A549 (cell line): ENCODE results near the gene CUX1. TPM values are rescaled to one million over a fixed set of nuclear protein-coding genes. Genes with fewer than 3 reads are reported as not detected.

ENCODE experiments used
- ATAC-seq, 2 experiments: fragments of 200-7000 bp in 1 of 2; fragments of >200 bp in 1 of 2; cut with Nextera tagmentation in 1 of 2; cut with Tn5 transposase in 1 of 2; 3 replicates each; pipeline versions ENCODE4 v1.8.0 to v1.9.1; 2018 to 2020; ENCODE audit warnings: mild to moderate bottlenecking in 1 of 2, moderate library complexity in 1 of 2
- CTCF ChIA-PET: fragments of 300-600 bp; sonication (Branson Sonifier 250); formaldehyde crosslinking; extraction: SDS; loops from one replicate; lab custom pipeline; 2021; ENCODE audit warnings: antibody characterized with exemption, inconsistent platforms; lab: Yijun Ruan, JAX
- POLR2A ChIA-PET: fragments of 350-600 bp; formaldehyde crosslinking; extraction: SDS; loops from one replicate; lab custom pipeline; 2021; ENCODE audit warnings: antibody characterized with exemption, inconsistent platforms; lab: Yijun Ruan, JAX
- DNase-seq, 2 experiments: peaks; one replicate each; pipeline versions ENCODE4 v3.0.0 to v3.0.0-alpha.2; 2011 to 2016; ENCODE audit warnings: low read depth in 1 of 2, low spot score in 1 of 2
- FAIRE-seq: peaks from 2 replicates; lab custom pipeline; 2011; peaks lifted over from hg19 to GRCh38; lab: Jason Lieb, UNC
- H3K27ac ChIP-seq, 2 experiments: fragments of >200 bp; sonication (Bioruptor Twin); formaldehyde crosslinking; 3 replicates each; pipeline ENCODE4 v1.5.1; 2016 to 2017
- H3K4me1 ChIP-seq: fragments of >200 bp; sonication (Bioruptor Twin); formaldehyde crosslinking; 3 replicates; pipeline ENCODE4 v1.6.1; 2016
- H3K4me2 ChIP-seq: fragments of >200 bp; sonication (Bioruptor Twin); formaldehyde crosslinking; 3 replicates; pipeline ENCODE4 v1.6.1; 2016
- H3K4me3 ChIP-seq: fragments of >200 bp; sonication (Bioruptor Twin); formaldehyde crosslinking; 3 replicates; pipeline ENCODE4 v1.5.1; 2016
- H3K9me3 ChIP-seq: fragments of >200 bp; sonication (Bioruptor Twin); formaldehyde crosslinking; 3 replicates; pipeline ENCODE4 v1.6.1; 2016
- CEBPB ChIP-seq, 2 experiments: fragments of >200 bp in 1 of 2; sonication (Bioruptor Twin) in 1 of 2; formaldehyde crosslinking in 1 of 2; IDR thresholded peaks; 2 replicates each; pipeline ENCODE4 v1.6.1; 2012 to 2016
- CHD2 ChIP-seq: fragments of 150-350 bp; IDR thresholded peaks from 2 replicates; pipeline ENCODE4 v1.6.1; 2014; ENCODE audit warnings: low read length; ENCODE audit not compliant: partially characterized antibody
- FOSB ChIP-seq: fragments of 250-450 bp; sonication (Bioruptor Pico); IDR thresholded peaks from 2 replicates; pipeline ENCODE4 v1.5.0; 2020; ENCODE audit warnings: mild to moderate bottlenecking, moderate library complexity
- HES2 ChIP-seq: fragments of >200 bp; sonication (Bioruptor Twin); formaldehyde crosslinking; IDR thresholded peaks from 2 replicates; pipeline ENCODE4 v1.6.1; 2016
- JUN ChIP-seq, 2 experiments: fragments of >200 bp; sonication (Bioruptor Twin); formaldehyde crosslinking; IDR thresholded peaks; 2 replicates in 1 of 2; 3 replicates in 1 of 2; pipeline ENCODE4 v1.6.1; 2016 to 2017
- JUNB ChIP-seq: fragments of >200 bp; sonication (Bioruptor Twin); formaldehyde crosslinking; IDR thresholded peaks from 2 replicates; pipeline ENCODE4 v1.6.1; 2016
- KDM1A ChIP-seq: fragments of 200-600 bp; sonication (generic); IDR thresholded peaks from 2 replicates; pipeline ENCODE4 v1.6.1; 2016; ENCODE audit warnings: low read depth, mild to moderate bottlenecking
- KDM5A ChIP-seq: fragments of 200-600 bp; sonication (generic); IDR thresholded peaks from 2 replicates; pipeline ENCODE4 v1.6.1; 2016; ENCODE audit warnings: antibody characterized with exemption, mild to moderate bottlenecking
- MAFK ChIP-seq: fragments of 450-650 bp; IDR thresholded peaks from 2 replicates; pipeline ENCODE4 v1.6.1; 2014; ENCODE audit not compliant: partially characterized antibody
- MAZ ChIP-seq: fragments of 150-350 bp; IDR thresholded peaks from 2 replicates; pipeline ENCODE4 v1.6.1; 2014; ENCODE audit warnings: antibody characterized with exemption, low read depth, low read length, borderline replicate concordance
- PHF8 ChIP-seq: fragments of 200-600 bp; sonication (generic); IDR thresholded peaks from 2 replicates; pipeline ENCODE4 v1.6.1; 2016; ENCODE audit warnings: low read depth, mild to moderate bottlenecking, antibody characterized with exemption, moderate library complexity, borderline replicate concordance
- RCOR1 ChIP-seq: fragments of 150-350 bp; IDR thresholded peaks from 2 replicates; pipeline ENCODE4 v1.6.1; 2014; ENCODE audit warnings: antibody characterized with exemption, low read length, low read depth
- REST ChIP-seq: fragments of 200-600 bp; sonication (generic); IDR thresholded peaks from 2 replicates; pipeline ENCODE4 v1.6.1; 2016; ENCODE audit warnings: antibody characterized with exemption, mild to moderate bottlenecking, moderate library complexity
- RFX5 ChIP-seq: fragments of 450-650 bp; IDR thresholded peaks from 2 replicates; pipeline ENCODE4 v1.7.1; 2014; ENCODE audit warnings: antibody characterized with exemption, mild to moderate bottlenecking, moderate library complexity
- SREBF2 ChIP-seq: fragments of 450-650 bp; IDR thresholded peaks from 2 replicates; pipeline ENCODE4 v1.6.1; 2014; ENCODE audit warnings: mild to moderate bottlenecking, moderate library complexity
- TFCP2L1 ChIP-seq: fragments of 250-450 bp; sonication (Bioruptor Pico); IDR thresholded peaks from 2 replicates; pipeline ENCODE4 v1.5.0; 2021; ENCODE audit warnings: mild to moderate bottlenecking
- USF2 ChIP-seq: fragments of 450-650 bp; IDR thresholded peaks from 2 replicates; pipeline ENCODE4 v1.6.1; 2014; ENCODE audit warnings: antibody characterized with exemption
- ZNF302 ChIP-seq: fragments of 250-450 bp; sonication (Bioruptor Pico); IDR thresholded peaks from 2 replicates; pipeline ENCODE4 v1.9.0; 2021; ENCODE audit warnings: inconsistent platforms, mild to moderate bottlenecking, moderate library complexity
- ZSCAN20 ChIP-seq: fragments of 250-450 bp; sonication (Bioruptor Pico); IDR thresholded peaks from 2 replicates; pipeline ENCODE4 v1.8.0; 2022; ENCODE audit warnings: mild to moderate bottlenecking, moderate library complexity
- WGBS: methylation state at CpG from one replicate; pipeline ENCODE4 v1.1.6; 2017; ENCODE audit errors: missing lambda C conversion rate; 5-methylcytosine and 5-hydroxymethylcytosine counted together
- polyA plus RNA-seq, 4 experiments: library from polyadenylated mRNA; depleted of rRNA in 3 of 4; stranded (reverse); fragments of >200 nt; fragmentation: RNase III in 1 of 4; extraction: RNeasy Plus Mini Kit Qiagen cat#74134 plus additional on column Dnase treatment in 1 of 4; gene quantifications; 2 replicates in 3 of 4; 3 replicates in 1 of 4; pipeline ENCODE4 v1.2.3, GENCODE V29; 2011 to 2017
- TF ChIP-seq, protein P1 (sequence below): IDR thresholded peaks from 2 replicates; pipeline ENCODE4 v1.6.1; 2012
- TF ChIP-seq, protein P2 (sequence below): IDR thresholded peaks from 2 replicates; pipeline ENCODE4 v1.6.1; 2012; ENCODE audit warnings: low read depth, borderline replicate concordance
- TF ChIP-seq, protein P3 (sequence below): fragments of >200 bp; sonication (Bioruptor Twin); formaldehyde crosslinking; IDR thresholded peaks from 3 replicates; pipeline ENCODE4 v1.5.1; 2016

Gene CUX1
- polyA plus RNA-seq, 2 of the 4 experiments (the other 2 are of a cell fraction), result 32.7 to 33.4 TPM

- no peak overlapping the region for H3K4me3 ChIP-seq
- ATAC-seq (no peak), FAIRE-seq (no peak), DNase-seq (no peak)
- ChIA-PET POLR2A (no interaction called here), CTCF (interaction anchor here (0.8 to 1.1 kb wide), 6 partner anchors 16 to 94 kb away, joined by 3 to 4 read pairs (median 3); no protein-coding TSS in a partner anchor)
- no peak overlapping the region for H3K4me2 ChIP-seq
- no peak for TF ChIP-seq ZNF302 (CRISPR knock-in tag)
- TF ChIP-seq, protein P1, sequence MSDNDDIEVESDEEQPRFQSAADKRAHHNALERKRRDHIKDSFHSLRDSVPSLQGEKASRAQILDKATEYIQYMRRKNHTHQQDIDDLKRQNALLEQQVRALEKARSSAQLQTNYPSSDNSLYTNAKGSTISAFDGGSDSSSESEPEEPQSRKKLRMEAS, result no peak
- no peak for TF ChIP-seq SREBF2
- TF ChIP-seq JUN (IDR thresholded peaks at IDR 0.05), result no peak
- TF ChIP-seq RCOR1, result no peak
- TF ChIP-seq USF2, result no peak
- TF ChIP-seq MAFK, result no peak
- TF ChIP-seq FOSB, result no peak
- H3K4me1 ChIP-seq, result peaks cover 3% of the 10 kb centered on the region; the same call in 1 of the 3 replicates
- 91% methylated on average over 13 of the region's 14 CpGs for WGBS
- 0 out of 6 replicates have a peak overlapping the region, but pooled peaks of 1 of the 2 experiments have one; percentile 1 for H3K27ac ChIP-seq
- H3K9me3 ChIP-seq, result peaks cover 5% of the 10 kb centered on the region; the same call in 1 of the 3 replicates
Measured at GRCh38 chr7:102073931-102074880, 256.8 kb downstream of the CUX1 start.

DNA sequence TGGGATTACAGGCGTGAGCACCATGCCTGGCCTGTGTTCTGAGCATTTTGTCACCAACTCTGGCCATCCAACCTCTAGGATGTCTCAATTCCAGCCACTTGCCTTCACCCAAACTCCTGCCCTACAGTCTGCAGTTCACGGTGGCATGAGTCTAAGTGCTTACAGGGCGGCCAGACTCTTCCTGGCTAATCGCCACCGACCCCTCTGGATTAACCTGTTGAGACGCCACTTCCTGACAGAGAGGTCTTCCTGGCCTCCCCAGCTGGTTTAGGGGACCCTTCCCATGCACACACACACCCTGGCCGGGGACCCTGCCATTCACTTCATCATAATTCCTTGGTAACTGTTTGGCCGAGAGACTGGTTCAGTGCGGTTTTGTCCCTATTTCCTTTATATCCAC is 257.7 kb downstream of the CUX1 start:
- no peak for TF ChIP-seq ZSCAN20 (CRISPR knock-in tag)
- TF ChIP-seq, protein P2, sequence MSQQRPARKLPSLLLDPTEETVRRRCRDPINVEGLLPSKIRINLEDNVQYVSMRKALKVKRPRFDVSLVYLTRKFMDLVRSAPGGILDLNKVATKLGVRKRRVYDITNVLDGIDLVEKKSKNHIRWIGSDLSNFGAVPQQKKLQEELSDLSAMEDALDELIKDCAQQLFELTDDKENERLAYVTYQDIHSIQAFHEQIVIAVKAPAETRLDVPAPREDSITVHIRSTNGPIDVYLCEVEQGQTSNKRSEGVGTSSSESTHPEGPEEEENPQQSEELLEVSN, result no peak
- no peak for TF ChIP-seq RFX5
- no peak for TF ChIP-seq TFCP2L1 (CRISPR knock-in tag)
- no peak for TF ChIP-seq JUNB
- TF ChIP-seq CHD2, result no peak
- TF ChIP-seq KDM1A, result no peak
- no peak for TF ChIP-seq HES2
- no peak for TF ChIP-seq KDM5A
- TF ChIP-seq MAZ, result no peak
- no peak for TF ChIP-seq CEBPB (IDR thresholded peaks at IDR 0.05)
- TF ChIP-seq PHF8, result no peak
- TF ChIP-seq REST, result no peak
- TF ChIP-seq, protein P3, sequence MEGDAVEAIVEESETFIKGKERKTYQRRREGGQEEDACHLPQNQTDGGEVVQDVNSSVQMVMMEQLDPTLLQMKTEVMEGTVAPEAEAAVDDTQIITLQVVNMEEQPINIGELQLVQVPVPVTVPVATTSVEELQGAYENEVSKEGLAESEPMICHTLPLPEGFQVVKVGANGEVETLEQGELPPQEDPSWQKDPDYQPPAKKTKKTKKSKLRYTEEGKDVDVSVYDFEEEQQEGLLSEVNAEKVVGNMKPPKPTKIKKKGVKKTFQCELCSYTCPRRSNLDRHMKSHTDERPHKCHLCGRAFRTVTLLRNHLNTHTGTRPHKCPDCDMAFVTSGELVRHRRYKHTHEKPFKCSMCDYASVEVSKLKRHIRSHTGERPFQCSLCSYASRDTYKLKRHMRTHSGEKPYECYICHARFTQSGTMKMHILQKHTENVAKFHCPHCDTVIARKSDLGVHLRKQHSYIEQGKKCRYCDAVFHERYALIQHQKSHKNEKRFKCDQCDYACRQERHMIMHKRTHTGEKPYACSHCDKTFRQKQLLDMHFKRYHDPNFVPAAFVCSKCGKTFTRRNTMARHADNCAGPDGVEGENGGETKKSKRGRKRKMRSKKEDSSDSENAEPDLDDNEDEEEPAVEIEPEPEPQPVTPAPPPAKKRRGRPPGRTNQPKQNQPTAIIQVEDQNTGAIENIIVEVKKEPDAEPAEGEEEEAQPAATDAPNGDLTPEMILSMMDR, result no peak
- no peak overlapping the region for H3K4me3 ChIP-seq
- no peak overlapping the region for H3K4me2 ChIP-seq
- ATAC-seq (no peak), DNase-seq (no peak), FAIRE-seq (no peak)
- H3K27ac ChIP-seq, result no peak overlapping the region
- CTCF ChIA-PET, result no interaction called here
- WGBS, result 95% methylated on average over 9 of the region's 9 CpGs
- peaks cover 3% of the 10 kb centered on the region; the same call in 1 of the 3 replicates for H3K4me1 ChIP-seq
- H3K9me3 ChIP-seq, result peaks cover 5% of the 10 kb centered on the region; the same call in 1 of the 3 replicates
- POLR2A ChIA-PET, result no interaction called here
